Stimulated activated CD4-positive, alpha-beta T cell treated with anti-CD3 and anti-CD28 coated beads, Interleukin-4, amount 100 ng/mL, for 48 hours (primary cell): ENCODE measurements around the gene IL17F.
"Not testable (repeated sequence)": the region's sequence is repeated elsewhere in the genome, so short reads cannot be mapped to it uniquely, and the experiment has no call there.

ENCODE experiments used
- DNase-seq, 2 donors: peaks; one replicate each; pipeline ENCODE4 v3.0.0-alpha.2; 2020; ENCODE audit warnings: low read depth in 2 of 2

The IL17F gene

DNA sequence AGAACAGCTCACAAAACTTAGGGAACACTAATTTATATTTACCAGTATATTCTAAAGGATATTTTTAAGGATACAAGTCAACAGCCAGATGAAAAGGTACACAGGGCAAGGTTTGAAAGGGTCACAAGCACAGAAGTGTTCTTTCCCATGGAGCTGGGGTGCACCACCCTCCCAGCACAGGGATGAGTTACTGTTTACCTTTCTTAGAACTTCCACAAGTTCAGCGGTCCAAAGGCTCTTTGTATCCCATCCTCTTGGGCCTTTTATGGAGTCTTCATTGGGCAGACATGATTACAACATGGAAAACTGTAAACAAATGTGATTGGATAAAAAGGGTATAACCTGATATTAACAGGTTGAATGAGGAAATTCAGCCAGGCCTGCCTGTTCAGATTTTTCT, 1.1 kb upstream of the IL17F start:
- no peak for DNase-seq

DNA sequence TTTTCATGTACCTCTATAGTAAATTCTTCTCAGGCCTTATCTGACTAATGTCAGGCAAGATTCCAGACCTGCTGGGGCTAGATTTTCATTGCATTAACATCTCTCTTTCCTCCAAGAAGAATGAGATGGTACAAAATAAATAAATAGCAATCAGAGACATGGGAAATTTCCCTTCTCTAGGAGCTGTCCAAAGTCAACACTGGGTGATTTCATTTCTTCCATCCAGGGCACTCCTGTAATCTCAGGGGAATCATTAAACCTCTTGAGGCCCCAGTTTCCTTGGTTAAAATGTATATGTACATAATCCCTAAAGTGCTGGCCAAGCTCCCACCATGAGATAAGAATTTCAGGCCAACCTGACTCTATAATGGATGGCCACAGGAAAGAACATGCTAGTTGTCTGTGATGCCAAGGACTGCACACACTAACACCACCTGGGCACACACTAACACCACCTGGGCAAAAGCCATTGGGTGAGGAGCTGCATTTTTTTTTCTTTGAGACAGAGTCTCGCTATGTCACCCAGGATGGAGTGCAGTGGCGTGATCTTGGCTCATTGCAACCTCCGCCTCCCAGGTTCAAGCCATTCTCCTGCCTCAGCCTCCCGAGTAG, 912 bp downstream of the IL17F start:
- no peak for DNase-seq

DNA sequence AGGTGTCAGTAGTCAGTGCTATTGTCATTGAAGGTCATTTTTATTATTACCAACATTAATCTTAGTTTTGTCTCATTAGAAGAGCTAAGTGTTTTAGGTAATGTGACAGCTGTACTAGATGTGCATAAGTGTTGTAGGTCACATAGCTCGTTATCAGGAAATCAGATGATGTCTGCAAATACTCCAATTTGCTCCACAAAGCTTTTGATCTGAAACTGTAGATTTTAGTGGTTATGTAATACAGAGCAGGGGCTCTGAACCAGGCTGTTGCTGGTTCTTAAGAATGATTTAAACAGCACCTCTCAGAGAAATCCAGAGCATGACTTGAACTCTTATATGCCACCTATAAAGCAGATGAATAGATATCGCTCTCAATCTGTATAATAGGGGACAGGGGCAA, 2.5 kb downstream of the IL17F start:
- DNase-seq, result no peak

DNA sequence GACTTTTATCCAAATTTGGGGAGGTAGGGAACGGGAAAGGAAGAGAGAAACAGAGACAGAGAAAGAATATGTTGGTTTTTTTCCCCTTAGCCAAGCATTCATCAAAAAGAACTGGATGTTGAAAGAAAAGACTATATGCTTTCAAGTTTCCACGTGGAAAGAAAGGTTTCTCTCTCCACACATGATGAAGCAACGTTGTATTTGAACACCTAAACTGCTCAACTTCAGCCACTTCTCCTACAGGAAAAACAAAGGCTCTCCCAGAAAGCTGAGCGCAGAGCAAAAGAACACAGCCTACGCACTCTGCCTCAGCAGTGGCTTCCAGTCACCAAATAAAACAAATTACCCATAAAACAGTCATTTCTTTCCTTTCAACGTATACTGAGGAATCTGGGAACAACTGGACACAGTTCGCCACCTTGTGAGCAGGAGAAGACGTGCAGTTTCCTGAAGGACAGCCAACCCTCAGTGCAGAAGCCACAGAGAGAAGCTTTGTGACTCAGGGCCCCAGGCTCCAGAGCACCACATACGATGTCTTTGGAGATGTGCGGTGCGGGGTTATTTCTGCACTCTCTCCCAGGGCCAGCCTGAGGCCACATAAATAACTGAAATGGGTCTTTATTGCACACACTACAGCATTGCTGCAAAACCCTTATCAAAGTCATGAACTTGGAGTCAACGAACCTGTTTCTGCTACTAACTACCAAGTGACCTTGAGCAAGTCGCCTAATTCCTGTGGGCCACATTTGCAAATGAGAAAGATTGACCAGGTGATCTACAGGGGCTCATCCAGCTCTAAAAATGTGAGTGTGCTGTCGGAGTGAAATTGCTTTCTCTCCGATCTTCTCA, 10.1 kb downstream of the IL17F start:
- DNase-seq, result peak; percentile 27 to 55

DNA sequence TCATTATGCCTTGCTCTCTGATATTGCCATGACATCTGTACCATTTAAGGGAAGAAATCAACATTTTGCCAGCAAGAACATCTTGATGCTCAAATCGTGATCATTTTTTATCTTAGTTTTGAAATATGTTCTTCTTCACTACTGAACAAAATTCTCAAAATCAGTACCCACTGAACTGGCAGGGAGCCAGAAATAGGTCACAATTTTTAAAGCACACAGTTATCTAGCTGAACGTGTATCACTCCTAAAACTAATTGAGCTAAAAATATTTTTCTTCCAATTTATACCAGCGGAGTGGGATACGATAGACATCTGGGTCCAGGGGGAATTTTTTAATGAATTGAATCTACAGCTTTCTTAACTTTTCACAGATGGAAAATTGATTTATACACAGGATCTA, 11.3 kb downstream of the IL17F start:
- DNase-seq, result no peak

DNA sequence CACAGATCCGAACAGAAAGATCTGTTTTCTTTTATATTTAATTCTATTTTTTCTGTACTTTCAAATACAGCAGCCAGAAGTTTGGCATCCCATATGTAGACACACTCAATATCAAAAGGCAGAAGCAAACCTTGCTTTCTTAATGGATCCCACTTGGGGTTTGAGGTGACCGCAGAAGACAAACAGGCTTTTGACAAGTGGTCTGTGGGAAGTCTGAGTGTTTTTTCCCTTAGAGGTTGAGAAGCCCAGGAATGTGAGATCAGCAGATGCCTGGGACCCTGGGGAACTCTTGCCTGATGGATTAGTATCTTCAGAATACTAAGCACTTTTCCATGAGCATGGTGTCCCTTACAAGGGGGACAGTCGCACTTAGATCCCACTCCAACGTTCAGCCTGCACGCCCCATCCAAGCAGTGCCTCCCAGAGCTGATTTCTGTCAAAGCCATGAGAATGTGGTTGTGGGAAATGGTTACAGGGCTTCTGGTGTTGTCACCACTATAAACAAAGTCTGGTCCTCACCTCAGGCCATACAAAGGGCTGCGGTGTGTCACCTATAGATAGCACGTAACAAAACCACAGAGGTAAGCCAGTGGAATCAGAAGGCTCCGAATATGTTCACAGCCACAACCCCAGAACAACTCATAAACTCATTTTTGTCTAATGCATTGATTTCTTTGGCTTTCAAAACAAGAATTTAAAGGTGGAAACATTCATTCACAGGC, 12.7 kb downstream of the IL17F start:
- no peak for DNase-seq

DNA sequence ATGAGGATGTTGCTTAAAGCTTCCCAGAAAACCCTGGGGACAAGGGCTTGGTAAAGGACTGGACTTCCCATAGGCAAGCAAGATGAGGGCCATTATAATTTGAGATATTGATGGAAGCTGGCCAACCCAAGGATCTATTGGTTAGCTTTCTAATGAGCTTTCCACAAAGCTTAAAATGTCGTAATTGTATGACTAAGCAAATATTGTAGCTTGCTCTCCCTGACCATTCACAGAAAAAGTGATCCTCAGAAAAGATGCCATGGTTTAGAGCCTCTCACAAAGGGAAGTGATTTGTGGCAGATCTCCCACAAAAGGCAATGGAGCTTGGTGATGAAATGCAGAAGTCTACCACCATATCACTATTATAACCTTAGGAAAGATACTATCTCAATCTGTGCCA, 13.6 kb downstream of the IL17F start:
- DNase-seq, result no peak

DNA sequence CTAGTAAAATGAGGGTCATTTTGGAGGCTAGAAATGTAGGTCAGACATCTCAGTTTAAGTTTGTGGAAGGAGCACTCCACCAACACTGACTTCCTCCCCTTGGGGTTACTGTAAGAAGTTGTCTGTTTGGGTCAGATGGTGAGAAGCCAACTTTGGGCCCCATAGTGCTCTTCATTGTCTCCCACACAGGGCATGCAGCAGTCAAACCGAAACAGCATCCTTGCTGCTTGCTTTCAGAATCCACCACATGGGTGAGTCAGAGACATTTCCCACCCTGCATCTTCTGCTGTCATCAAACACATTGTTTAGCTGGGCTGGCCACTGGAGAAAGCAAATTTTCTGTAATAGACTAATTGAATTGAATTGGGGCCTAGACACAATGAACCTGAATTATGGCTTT, 16.8 kb downstream of the IL17F start:
- peak; percentile 47 to 74 for DNase-seq

DNA sequence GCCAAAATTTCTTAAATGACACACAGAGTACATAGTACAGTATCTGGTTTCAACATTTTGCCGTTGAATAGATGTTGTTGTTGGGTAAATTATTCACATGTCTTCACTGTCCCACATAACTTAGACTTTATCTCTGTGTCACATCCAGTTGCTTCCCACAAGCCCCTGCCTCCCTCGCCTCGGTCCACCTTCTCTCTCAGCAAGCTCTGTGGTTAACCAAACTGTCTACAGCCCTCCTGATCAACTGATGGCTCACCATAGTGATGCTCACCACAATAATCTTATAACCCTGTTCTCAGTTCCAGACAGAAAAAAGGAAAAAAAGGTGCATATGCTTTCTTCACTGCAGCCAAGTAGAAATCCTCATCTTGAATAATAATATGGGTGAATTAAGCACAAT, 23.0 kb downstream of the IL17F start:
- DNase-seq, result peak; percentile 28 to 44

DNA sequence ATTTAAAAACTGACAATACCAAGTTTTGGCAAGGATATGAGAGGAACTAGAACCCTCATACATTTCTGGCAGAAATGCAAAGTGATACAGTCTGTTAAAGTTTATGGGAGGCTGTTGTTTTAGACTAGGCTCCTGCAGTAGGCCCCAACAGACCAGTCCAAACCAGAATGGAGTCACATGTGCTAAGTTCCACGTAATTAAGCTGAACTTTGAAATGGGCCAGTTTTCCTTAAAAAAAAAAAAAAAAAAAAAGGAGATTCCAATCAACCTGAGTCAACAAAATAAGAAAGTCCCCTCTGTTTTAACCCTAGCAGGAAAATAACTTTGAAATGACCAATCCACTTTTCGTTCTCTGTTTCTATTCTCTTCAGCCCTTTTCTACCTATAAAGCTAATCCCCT, 26.5 kb downstream of the IL17F start:
- no peak for DNase-seq

DNA sequence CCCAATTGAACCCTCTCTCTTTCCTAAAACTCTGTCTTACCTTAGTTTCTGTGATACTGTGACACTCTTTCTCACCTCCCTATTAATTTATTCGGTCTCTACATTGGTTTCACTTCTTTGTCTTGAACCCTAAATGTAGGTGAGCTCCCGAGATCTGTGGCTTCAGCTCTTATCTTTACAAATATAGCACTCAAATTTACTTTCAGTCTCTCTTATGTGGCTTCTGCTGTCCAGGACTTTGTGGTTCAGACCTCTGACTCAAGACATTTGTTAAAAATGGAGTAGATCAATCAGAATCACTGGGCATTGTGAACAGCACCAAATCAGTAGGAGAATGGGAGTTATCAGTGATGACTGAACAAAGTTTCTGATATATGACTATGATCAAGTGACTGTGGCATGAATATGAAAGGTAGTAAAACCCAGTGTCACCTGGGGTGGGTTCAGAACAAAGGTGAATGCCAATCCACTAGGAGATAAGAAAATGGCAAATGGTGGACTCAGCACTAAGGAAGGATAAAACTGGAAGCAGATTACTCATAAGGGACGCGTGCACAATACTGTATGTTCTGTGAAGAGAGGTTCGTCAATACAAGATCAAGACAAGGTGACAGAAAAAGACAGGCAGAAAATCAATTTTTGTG, 27.2 kb downstream of the IL17F start:
- DNase-seq, result no peak

DNA sequence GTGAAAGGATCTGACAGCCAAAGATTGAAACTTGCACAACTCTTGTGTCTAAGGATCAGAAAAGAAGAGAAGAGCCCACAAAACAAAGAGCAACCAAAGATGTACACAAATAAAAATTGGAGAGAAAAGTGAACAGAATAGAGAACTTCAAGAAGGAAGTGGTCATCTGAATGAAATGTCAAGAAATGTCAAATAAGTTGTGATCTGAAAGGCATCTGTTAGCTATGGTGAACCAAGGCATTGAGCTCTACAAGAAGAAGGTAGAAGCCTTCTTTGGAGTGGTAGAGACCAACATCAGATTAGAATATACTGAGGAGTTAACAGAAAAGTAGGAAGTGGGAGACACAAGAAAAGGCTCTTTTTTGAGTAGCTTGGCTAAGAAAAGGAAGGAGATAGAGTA, 28.5 kb downstream of the IL17F start:
- DNase-seq, result no peak

DNA sequence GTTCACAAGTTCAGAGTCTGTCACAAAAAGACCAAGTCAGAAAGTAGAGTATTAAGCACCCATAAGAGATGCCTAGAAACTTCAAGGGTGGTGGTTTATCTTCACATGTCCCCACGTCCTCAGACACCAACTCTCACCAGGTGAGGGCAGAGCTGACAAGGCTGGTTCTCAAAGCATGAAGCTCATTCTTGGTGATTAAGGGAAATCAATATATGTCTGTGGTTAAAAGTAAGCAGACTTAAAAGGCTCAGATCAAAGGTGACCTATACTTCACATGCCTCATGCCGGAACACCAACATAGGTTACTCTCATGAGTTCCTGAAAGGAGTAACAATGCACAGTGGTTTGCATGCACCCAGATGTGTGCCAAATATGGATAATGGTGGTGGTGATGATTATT, 31.2 kb downstream of the IL17F start:
- DNase-seq, result no peak

DNA sequence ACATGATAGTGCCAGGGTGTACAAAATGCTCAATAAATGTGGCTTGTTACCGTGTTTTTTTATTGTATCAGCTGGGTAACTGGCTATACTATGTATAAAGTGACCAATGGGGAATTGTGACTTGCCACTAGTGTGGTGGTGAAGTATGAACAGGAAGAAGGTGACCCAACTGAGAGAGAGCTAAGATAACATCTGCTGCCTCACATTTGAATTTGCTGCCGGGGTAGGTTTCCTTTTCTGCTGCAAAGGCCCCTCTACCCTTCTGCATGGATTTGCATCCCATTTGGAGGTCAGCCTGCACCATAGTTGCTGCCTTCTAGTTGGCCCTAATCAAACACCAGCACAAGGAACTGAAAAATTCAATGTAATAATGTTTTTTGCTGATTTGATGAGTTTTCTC, 34.1 kb downstream of the IL17F start:
- no peak for DNase-seq

DNA sequence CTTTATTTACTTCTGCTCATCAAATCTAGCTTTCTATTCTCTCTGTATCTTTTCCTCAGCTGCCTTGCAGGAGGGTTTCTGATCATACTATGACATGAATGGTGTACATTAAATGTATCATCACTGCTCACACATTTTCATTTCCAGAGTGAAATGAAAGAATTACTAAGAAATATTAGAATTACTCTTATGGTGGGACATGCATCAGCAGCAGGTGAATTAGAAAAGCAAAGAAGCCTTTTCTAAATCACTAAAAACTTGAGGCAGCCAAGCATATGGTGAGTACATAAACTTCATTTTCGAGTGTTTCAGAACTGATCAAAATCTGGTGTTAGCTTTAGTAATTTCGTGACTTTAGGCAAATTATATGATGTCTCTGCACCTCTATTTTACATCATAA, 34.5 kb downstream of the IL17F start:
- DNase-seq, result no peak

DNA sequence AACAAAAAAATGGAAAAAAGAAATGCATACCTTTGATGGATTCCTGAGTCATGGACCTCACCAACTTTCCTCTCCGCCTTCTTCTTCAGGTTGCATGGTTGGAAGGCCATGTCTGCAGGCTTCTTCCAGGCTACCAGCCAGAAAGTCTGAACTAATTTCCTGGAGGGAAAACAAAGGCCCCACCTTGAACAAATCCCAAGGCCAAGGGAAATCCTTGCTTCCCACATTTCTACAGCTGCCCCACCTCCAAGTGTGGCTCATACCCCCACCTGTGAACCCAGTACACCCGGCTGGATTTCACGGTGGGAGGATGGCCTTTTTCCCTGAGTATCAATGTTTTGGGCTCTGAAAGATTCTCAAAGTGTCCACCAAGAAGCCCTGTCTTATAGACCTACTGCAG, 35.7 kb downstream of the IL17F start:
- DNase-seq, result no peak

DNA sequence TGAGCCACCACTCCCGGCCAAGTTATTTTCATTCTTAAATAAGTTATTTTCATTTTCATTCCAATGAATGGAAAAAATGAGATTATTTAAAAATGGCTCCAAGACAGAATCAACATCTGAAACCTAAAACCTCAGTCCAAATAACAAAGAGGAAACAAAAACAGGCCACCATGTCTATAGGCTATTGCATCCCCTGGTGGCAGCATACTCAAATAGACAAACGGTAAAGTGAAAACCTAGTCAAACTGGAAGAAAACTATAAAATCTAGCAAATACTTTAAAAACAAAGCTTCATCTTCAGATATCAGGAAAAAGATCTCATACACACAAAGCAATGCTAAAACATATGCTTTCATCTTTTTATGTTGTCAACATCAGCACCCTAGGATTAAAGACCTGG, 37.2 kb downstream of the IL17F start:
- no peak for DNase-seq

DNA sequence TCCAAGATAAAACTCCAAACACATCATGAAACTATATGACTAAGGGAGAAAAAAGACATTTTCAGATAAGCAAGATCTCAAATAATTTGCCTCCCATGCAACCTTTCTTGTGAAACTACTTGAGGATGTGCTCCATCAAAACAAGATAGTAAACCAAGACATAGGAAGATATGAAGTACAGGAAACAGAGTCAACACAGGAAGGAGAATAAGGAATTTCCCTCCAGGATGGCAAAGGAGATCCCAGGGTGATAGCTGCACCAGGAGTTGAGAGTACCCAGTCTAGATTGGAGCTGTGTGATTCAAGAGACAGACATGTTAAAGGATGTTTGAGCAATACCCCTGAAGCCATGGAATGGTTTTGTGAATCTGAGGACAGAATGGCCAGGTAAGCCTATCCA, 42.8 kb downstream of the IL17F start:
- DNase-seq, result no peak

DNA sequence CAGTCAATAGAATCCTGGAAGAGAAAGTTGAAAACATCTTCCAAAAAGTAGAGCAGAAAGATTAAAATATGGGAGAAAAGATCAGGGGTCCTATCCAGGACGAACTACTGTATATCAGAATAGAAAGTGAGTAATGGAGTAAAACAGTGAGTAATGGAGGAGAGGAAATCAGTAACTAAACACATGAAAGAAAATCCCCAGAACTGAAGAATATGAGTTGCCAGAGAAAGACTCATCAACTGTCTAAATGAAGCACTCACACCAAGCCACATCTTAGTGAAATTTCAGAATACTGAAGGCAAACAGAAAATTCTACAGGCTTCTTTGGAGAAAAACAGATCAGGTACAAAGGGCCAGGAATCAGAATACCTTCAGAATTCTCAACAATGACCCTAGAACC, 43.3 kb downstream of the IL17F start:
- DNase-seq, result no peak

DNA sequence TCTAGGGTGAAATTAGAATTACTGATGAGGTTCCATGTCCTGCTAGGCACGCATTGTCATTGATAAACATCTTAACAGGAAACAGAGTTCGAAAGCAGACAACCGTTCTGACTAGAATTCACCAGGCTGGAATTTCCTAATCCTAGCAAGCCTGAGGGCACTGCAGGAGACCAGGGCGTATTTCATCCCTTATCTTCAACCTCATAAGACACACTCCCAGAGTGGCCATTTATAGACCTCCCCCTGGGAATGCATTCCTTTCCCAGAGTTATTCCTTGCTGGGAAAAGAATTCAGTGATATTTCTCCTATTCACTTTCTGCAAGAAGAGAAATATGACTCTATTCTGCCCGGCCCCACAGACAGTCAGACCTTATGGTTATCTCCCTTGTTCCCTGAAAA, 44.2 kb downstream of the IL17F start:
- not testable (repeated sequence) for DNase-seq

DNA sequence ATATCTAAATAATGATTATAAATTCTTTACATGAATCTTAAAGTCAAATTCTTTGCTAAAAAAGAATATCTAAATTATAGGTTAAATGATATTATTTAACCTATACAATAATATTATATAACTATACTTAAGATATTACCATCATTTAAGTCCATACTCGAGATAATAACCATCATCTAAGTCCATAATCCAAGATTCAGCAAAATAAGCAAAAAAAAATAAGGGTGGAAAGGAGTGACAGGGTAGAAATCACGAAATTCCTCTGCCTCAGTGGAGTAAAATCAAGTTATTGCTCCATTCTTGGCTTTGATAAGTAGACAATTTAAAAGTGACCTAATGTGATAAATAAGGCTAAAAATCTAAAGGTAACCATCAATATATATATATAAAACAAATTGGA, 48.4 kb downstream of the IL17F start:
- DNase-seq, result no peak

DNA sequence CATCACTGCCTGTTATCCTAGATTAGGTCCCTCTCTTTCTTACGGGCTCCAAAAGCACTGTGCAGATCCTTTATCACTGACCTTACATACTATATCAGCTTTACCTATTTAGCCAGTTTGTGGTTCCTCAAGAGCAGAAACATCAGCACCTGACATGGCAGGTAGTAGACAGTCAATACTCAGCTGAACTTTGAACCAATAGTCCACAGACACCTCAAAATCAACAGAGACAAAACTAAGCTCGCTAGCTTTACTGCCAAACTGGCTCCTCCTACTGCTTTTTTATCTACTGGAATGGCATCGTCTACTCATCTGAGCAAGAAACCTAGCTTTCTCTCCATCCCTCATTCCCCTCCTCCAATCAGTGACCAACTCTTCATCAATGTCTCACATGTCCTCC, 52.5 kb downstream of the IL17F start:
- DNase-seq, result no peak

DNA sequence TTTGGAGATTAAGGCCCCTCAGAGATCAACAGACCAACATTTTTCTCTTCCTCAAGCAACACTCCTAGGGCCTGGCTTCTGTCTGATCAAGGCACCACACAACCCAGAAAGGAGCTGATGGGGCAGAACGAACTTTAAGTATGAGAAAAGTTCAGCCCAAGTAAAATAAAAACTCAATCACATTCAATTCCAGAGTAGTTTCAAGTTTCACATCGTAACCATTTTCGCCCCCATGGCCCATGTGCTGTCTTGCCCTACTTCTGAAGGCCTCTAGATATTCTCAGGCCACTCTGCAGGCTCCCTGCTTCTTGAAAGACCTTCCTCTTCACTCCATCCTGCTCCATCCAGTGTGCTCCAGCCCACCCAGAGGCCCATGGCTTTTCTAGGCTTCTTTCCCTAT, 53.9 kb downstream of the IL17F start:
- DNase-seq, result no peak
